BJ (cell line): ENCODE data around the gene ABAT. TPM values are rescaled to one million over a fixed set of nuclear protein-coding genes. Genes with fewer than 3 reads are reported as not detected.

Experiments
- CTCF ChIA-PET: fragments of 350-600 bp; formaldehyde crosslinking; extraction: SDS; loops from one replicate; lab custom pipeline; 2021; ENCODE audit warnings: antibody characterized with exemption, inconsistent platforms; lab: Yijun Ruan, JAX
- POLR2A ChIA-PET: fragments of 300-600 bp; sonication (Branson Sonifier 250); formaldehyde crosslinking; extraction: SDS; loops from one replicate; lab custom pipeline; 2021; ENCODE audit warnings: antibody characterized with exemption; lab: Charles Lee
- DNase-seq: peaks from one replicate; pipeline ENCODE4 v3.0.0-alpha.2; 2011; ENCODE audit warnings: low read depth
- H3K27me3 ChIP-seq: 2 replicates; pipeline ENCODE4 v1.6.0; 2011; ENCODE audit warnings: low read length; ENCODE audit not compliant: control insufficient read depth, insufficient read depth
- H3K36me3 ChIP-seq: 2 replicates; pipeline ENCODE4 v1.5.1; 2011; ENCODE audit warnings: low read length; ENCODE audit not compliant: control insufficient read depth, insufficient read depth
- H3K4me3 ChIP-seq: 2 replicates; pipeline ENCODE4 v1.5.1; 2011; ENCODE audit warnings: low read depth, mild to moderate bottlenecking, control low read depth, low read length
- polyA plus RNA-seq: library from polyadenylated mRNA; depleted of rRNA; stranded (reverse); fragments of >200 nt; gene quantifications from 2 replicates; pipeline ENCODE4 v1.2.3, GENCODE V29; 2011
- TF ChIP-seq, protein P1 (sequence below): IDR thresholded peaks from 2 replicates; pipeline ENCODE4 v1.5.1; 2011; ENCODE audit warnings: low read depth, mild to moderate bottlenecking, control low read depth, inconsistent platforms, low read length, moderate library complexity; ENCODE audit not compliant: insufficient read depth

Gene ABAT
- polyA plus RNA-seq, 1 experiment = 3.5 TPM

DNA sequence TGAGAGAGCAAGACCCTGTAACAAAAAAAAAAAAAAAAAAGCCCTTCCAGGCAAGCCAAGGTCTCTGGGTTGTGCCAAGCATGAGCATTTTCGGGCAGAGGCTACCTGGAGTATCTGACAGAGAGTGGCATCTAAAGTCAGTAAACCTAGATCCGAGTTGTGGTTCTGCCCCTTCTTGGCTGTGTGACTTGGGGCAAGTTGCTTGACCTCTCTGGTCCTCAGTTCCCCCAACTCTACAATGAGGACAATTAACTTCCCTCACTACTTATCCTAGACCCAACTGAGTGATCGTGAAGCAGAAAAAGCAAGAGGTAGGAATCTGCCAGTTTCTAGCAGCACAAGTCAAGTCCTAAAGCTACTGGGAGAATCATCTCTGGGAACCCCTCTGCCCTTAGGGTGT lies 88.7 kb downstream of the ABAT start:
- H3K36me3 ChIP-seq = no peaks in the 10 kb centered on the region
- POLR2A ChIA-PET = no interaction called here
- TF ChIP-seq, protein P1, sequence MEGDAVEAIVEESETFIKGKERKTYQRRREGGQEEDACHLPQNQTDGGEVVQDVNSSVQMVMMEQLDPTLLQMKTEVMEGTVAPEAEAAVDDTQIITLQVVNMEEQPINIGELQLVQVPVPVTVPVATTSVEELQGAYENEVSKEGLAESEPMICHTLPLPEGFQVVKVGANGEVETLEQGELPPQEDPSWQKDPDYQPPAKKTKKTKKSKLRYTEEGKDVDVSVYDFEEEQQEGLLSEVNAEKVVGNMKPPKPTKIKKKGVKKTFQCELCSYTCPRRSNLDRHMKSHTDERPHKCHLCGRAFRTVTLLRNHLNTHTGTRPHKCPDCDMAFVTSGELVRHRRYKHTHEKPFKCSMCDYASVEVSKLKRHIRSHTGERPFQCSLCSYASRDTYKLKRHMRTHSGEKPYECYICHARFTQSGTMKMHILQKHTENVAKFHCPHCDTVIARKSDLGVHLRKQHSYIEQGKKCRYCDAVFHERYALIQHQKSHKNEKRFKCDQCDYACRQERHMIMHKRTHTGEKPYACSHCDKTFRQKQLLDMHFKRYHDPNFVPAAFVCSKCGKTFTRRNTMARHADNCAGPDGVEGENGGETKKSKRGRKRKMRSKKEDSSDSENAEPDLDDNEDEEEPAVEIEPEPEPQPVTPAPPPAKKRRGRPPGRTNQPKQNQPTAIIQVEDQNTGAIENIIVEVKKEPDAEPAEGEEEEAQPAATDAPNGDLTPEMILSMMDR = no peak
- H3K4me3 ChIP-seq = no peak overlapping the region
- no peak for DNase-seq
- no peaks in the 10 kb centered on the region for H3K27me3 ChIP-seq
- CTCF ChIA-PET = no interaction called here

- no peak for DNase-seq
- Histone ChIP-seq H3K36me3 (no peaks in the 10 kb centered on the region), H3K27me3 (no peaks in the 10 kb centered on the region), H3K4me3 (no peak overlapping the region)
- TF ChIP-seq, protein P1 = no peak
- ChIA-PET CTCF (no interaction called here), POLR2A (no interaction called here)
These were observed 89.5 kb downstream of the ABAT start for GRCh38 chr16:8763899-8764298.

GRCh38 chr16:8764525-8765250 lies 90.3 kb downstream of the ABAT start:
- POLR2A ChIA-PET = no interaction called here

DNA sequence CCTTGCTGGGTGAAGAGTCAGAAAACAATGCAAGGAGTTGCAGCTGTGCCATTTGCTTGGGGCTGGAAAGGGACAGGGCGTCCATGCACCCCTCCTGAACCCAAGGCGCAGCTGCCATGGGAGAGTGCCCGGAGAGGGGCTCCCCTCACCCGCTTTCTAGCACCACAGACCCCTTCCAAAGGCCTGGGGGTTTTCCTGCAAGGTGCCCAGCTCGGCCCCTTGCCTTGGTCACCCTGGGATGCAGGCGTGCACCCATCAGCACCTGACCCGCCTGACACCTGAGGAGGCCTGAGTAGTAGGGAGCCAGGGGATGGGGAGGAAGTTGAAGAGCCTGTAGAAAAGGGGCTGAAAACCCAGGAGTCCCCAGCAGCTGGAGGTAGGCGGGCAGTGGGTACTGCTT lies 92.8 kb downstream of the ABAT start:
- DNase-seq = no peak
- TF ChIP-seq, protein P1 = no peak

More at GRCh38 chr16:8764525-8765250, 90.3 kb downstream of the ABAT start:
- CTCF ChIA-PET = no interaction called here
- TF ChIP-seq, protein P1 = no peak
- Histone ChIP-seq H3K36me3 (no peaks in the 10 kb centered on the region), H3K27me3 (no peaks in the 10 kb centered on the region), H3K4me3 (no peak overlapping the region)
- DNase-seq = no peak

DNA sequence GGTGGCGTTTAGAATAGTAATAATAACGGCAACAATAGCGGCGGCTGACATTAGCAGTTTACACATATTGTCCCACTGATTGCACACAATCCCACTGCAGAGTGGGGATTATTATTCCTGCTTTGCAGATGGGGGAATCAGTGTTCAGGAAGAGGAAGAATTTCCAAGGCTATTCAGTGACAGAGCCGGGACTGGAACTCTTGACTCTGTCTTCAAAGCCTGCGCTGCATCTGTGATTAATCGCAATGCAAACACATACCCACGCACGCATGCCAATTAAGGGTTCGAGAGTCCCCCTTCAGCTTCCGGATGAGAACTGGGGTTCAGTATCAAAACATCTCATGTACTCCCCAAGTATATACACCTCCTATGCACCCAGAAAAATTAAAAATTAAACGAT lies 93.9 kb downstream of the ABAT start:
- no peaks in the 10 kb centered on the region for H3K36me3 ChIP-seq
- no peak overlapping the region for H3K4me3 ChIP-seq
- CTCF ChIA-PET = no interaction called here
- no peaks in the 10 kb centered on the region for H3K27me3 ChIP-seq
- TF ChIP-seq, protein P1 = no peak
- POLR2A ChIA-PET = no interaction called here
- DNase-seq = no peak

More for the DNA sequence above, 92.8 kb downstream of the ABAT start:
- no peaks in the 10 kb centered on the region for H3K27me3 ChIP-seq
- POLR2A ChIA-PET = no interaction called here
- CTCF ChIA-PET = no interaction called here
- H3K36me3 ChIP-seq = no peaks in the 10 kb centered on the region
- no peak overlapping the region for H3K4me3 ChIP-seq
